Measurements from ENCODE around the gene TCF7L1. TPM values are rescaled to one million over a fixed set of nuclear protein-coding genes. Genes with fewer than 3 reads are reported as not detected.
"Not testable (repeated sequence)": the region's sequence is repeated elsewhere in the genome, so short reads cannot be mapped to it uniquely, and the experiment has no call there.

TCF7L1 gene
- total RNA-seq, 1 donor from 2014 or later = 0.41 TPM

DNA sequence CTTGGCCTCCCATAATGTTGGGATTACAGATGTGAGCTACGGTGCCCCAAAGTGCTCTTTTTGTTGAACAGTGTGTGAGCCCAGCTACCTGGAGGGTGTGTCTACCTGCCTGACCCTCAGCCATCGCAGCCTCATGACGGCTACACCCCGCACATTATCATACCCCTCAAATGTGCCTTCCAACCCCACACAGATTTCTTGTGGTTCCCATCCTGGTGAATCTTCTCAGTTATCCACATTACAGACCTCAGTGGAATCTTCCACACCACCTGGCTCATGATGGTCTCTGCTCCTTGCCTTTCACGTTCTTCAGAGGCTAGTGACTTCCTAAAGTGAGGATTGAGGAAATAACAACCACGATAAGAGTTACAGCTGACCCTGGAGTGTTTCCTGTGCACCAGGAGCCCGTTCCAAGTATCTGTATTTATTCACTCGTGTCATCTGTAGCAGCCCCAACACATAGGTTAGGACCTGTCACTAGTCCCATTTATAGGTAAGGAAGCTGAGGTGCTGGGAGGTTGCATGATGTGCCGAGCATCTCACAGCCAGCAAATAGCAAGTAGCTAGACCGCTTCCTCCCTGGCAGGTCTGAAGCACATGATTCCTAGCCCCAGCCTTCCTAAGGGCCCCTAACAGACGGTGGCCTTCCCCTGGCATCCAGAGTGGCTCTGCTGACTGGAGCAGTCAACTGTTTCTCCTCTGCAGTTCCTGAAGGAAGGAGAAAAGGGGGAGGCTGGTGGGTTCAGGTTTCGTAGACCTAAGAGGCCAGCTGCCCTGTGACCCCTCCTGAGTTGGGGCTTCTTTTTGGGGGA is 47.3 kb downstream of the TCF7L1 start:
- DNase-seq (ENCODE audit: low spot score in 2 of 2) = no peak
- FAIRE-seq = no peak

DNA sequence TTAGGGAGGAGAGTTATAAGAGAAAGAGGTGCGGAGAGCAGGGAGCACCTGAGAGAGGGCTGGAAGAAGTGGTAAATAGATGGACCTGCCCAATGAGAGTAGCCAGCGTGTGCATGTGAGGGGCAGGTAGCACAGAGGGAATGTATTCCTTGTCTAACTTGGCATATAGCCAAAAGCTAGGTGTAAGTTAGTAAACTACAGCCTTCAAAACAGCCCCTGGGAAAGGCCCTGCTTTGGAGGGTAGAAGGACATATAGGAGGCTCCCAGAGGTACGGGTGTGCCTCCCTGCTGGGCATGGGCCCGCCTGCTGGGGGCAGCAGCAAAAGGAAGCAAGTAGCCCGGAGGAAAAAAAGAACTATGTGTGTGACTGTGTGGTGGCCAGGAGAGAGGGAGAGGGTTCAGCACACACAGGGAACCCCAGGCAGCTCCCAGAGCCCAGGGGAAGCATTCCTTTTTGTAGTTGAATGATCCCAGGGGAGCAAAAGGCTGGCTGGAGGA is 48.0 kb downstream of the TCF7L1 start:
- FAIRE-seq = no peak

DNA sequence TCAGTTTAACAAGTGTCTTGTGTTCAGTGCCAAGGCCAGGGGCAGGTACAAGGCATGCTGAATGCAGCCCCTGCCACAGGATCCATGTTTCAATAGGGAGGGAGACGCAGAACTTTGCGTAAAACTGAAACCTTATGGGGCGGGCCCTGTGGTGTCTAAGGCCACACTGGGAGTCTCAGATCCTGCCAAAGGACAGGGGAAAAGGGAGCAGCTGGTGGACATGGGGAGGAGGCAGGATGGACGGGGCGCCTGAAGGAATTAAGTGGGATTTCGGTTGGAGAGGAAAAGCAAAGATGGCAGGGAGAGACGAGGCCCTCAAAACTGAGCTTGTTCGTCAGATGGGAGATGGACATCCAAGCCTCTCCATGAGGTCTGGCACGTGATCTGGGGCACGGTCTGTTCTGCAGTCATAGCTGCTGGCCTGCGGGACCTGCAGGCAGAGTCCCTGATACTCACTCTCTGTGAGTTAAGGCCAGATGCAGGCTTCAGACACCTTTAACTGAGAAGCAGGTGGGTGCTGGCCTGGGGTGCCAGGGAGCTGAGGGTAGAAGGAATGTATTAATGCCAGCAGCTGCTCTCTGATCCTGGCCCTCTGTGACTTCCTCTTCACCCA is 48.8 kb downstream of the TCF7L1 start:
- no peak for FAIRE-seq
- DNase-seq (ENCODE audit: low spot score in 2 of 2) = no peak

More for the DNA sequence above, 48.0 kb downstream of the TCF7L1 start:
- DNase-seq (ENCODE audit: low spot score in 2 of 2) = no peak

DNA sequence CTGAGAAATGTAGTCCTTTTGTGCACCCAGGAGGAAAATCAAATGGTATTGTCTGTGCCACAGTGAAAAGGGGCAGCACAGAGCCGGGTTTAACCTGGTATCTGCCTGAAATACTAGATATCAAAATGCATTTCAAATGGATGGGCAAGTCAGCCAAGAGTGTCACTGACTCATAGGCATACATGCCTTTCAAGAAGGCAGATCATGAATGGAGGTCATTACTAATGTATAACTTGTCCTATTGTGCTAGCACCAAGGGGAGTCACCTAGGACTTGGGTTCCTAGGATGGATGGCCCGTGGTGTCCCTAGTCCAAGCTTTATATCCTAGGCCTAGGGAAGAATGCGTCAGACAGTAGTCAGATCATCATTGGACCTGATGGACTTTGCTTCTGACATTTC is 49.9 kb downstream of the TCF7L1 start:
- no peak for DNase-seq (ENCODE audit: low spot score in 2 of 2)
- FAIRE-seq = no peak

DNA sequence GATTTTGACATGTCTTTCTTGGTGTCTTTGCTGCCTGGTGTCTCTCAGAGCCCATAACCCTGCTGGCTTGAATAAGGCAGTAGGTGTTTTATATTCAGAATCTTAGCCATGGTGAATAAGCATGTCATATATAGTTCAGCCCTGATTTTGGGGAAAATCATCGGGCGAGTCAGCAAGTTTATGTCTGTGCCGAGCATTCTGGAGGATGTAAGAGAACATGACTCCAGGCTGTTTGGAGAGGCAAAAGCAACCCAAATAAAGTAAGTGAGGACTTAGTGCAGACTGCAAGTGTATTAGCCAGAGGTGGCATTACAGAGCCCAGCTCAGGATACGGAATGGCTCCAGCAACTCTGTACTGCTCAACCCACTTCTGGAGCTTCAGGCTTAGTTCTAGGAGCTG is 50.3 kb downstream of the TCF7L1 start:
- FAIRE-seq (no peak), DNase-seq (ENCODE audit: low spot score in 2 of 2) (no peak)

DNA sequence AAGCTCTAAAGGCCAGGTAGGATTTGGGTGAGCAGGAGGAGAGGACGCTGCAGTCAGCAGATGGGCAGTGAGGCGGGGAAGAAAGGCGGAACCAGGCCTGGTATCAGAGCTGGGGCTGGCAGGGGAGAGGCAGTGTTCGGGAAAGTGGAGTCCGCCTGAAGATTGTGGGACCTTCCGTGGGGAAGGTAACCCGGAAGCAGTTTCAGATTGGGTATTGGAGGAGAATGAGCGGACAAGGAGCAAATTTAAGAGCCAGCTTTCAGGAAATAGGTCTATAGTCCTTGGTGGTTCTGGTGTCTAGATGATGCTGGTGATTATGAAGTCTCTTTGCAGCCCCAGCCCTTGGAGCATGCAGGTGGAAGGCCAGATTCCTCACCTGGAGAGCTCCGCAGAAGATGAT is 51.0 kb downstream of the TCF7L1 start:
- no peak for FAIRE-seq
- DNase-seq (ENCODE audit: low spot score in 2 of 2) = no peak

DNA sequence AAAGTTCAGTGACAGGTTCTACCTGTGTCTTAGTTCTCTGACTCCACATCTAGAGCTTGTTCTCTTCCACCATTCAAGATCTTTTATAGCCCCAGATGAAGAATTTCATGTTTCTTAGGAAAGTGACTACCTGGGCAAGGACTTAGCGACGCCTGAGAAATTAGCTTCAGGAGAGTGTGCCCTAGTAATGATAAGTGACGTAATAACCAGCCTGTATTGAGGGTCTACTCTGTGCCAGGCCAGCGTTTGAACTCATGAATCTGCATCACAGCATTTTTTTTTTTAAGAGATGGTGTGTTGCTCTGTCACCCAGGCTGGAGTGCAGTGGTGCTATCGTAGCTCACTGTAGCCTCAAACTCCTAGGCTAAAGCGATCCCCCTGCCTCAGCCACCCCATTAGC is 51.8 kb downstream of the TCF7L1 start:
- DNase-seq (ENCODE audit: low spot score in 2 of 2) (no peak), FAIRE-seq (no peak)

DNA sequence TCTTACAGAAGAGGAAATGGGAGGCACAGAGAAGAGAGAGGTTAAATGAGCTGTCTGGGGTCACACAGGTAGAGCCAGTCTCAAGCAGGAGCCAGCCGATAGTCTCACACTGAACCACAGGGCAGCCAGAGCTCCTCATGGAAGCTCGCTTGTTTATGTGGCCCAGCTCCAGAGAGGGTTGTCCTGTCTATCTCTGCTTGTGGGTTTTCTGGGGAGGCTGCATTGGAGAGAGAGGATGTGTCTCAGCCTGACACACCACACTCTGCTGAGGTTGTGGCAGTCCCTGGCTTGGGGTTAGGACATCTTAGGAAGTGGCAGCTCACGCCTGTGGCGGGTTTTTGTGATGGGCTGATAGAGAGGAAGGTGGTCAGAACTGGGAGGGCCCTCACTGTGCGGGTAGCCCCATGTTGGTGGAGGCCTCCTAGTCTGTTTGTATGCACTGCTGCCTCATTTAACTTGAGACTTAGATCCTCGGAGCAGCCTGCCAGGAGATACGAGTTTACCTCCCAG is 52.3 kb downstream of the TCF7L1 start:
- FAIRE-seq = no peak
- no peak for DNase-seq (ENCODE audit: low spot score in 2 of 2)

DNA sequence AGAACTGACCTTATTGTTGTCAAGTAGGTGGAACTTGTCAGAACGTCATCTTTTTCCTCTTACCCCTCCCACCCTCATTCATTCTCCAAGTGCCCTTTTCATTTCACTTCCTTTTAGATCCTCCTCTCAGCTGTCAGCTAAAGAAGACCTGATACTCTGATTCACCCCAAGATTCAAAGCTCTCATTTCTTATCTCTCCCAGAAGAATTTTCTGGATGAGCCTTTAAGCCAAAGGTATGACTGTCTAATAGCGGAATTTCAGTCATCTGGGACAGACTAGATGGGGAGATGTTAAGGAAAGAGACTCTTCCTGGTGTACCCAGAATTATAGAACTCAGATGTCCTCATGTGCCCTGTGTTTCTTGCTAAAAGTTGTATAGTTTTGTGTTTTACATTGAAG is 53.9 kb downstream of the TCF7L1 start:
- FAIRE-seq (no peak), DNase-seq (ENCODE audit: low spot score in 2 of 2) (no peak)

DNA sequence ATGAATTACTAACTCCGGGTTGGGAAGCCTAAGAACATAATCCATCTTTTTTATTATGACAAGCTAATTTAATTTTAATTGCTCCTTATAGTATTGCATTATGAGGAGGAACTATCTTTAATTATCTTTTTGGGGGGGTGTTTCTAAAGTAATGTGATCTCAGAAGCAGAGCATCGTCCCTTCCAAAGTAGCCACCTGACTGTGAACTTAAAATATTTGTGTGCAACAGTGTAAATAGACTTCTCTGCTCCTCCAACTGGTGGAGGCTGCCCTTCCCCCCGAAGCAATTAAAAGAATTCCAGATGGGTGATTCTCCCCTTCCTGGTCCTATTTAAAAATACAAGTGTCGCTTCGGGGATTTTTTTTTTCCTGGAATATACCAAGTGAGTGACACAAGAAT is 55.7 kb downstream of the TCF7L1 start:
- DNase-seq (ENCODE audit: low spot score in 2 of 2) (no peak), FAIRE-seq (no peak)

DNA sequence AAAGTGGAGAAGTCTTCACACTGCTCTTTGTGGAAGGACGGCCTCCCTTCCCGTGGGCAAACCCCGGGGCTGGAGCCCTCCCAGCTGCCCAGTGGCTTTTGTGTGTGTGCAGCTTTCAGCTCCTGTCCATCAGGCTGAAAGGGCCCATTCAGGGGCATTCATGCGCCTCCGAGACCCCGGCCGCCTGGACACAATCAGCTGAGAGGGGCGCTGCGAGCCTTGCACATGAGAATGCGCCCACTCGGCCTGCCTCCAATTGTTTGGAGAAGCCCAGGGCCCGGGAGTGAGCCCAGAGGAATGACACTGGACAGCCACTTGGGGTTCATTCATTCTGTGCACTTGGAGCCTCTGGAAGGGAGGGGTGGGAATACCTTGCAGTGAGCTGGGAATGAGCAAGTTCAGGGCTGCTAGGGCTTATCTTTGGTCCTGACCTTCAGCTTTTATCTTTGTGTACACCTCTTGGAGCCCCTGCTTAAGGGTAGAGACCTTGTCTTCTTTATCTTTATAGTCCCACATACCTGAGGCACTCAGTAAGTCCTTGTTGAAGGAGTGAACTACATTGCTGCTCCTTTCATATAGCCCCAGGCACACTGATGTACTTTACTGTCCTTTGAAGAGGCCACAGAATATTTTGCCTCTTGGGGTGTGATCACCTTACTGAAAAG is 56.5 kb downstream of the TCF7L1 start:
- no peak for FAIRE-seq

DNA sequence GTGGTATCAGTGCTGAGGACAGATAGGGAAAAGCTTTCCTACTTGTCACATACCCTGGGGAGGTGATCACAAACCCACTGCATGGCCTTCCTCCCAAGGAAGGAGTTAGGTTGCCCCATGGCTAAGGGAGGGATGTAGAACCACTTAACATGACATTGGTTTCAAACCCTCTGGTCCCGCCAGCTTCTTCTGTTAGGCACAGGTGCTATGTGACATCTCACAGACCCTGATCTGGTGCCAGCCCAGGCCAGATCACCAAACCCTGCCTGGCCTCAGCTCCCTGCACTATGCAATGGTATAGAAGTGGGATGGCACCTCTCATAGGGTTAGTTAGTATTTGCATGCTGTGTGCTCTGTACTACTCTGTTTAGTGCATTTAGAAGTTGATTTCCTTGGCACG is 58.0 kb downstream of the TCF7L1 start:
- FAIRE-seq = no peak
- DNase-seq (ENCODE audit: low spot score in 2 of 2) = no peak

More for the DNA sequence above, 56.5 kb downstream of the TCF7L1 start:
- no peak for DNase-seq (ENCODE audit: low spot score in 2 of 2)

DNA sequence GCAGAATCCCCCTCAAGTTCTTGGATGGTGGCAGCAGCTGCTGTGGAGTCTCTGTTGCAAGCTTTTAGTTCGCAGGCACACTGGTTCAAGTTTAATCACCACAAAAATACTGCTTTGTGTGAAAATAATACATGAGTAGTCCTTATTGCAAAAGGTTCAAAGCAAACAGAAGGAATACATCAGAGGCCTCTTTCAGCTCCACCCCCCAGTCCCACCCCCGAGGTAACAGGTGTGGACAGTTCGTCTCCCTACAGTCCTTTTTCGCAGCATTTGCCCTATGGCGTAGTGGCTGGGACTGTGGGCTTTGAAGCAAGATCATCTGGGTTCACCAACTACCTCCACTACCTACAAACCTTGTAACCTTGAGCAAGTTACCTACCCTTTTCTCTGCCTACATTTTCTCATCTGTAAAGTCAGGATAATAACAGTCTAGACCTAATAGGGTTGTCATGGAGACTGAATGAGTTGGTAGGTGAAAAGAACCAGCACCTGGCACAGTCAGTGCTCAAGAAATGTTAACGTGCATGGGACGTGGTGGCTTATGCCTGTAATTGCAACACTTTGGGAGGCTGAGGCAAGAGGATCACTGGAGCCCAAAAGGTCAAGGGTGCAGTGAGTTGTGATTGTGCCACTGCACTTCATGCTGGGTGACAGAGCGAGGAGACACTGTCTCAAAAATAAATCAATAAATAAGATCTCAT is 61.7 kb downstream of the TCF7L1 start:
- FAIRE-seq = no peak
- DNase-seq (ENCODE audit: low spot score in 2 of 2) = no peak

DNA sequence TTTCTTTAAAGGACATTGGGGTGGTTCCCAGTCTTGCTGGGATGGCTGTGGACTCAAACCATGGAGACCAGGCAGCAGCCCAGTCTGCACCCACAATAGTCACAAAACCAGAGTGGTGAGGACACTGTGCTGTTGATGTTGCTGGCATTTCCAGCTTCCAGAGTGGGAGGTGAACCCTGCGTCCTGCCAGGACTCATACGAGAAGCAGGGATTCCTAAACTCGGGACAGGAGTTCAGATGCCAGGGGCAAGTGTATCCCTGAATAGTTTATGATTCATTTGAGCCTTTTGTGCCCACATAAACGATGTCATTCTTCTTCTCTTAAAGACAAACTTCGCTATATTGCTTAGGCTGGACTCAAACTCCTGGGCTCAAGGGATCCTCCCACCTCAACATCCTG is 62.8 kb downstream of the TCF7L1 start:
- DNase-seq (ENCODE audit: low spot score in 2 of 2) (no peak), FAIRE-seq (no peak)

DNA sequence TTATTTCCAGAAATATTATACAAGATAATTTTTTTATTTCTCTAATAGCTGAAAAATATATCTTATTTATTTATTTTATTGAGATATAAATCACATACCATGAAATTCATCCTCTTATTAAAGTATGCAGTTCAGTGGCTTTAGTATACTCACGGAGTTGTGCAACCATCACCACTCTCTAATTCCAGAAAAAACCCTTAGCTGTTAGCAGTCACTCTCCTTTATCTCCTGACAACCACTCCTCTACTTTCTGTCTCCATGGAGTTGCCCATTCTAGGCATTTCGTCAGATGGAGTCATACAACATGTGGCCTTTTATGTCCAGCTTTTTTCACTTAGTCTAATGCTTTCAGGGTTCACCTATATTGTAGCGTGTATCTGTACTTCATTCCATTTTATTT is 66.5 kb downstream of the TCF7L1 start:
- FAIRE-seq = no peak
- no peak for DNase-seq (ENCODE audit: low spot score in 2 of 2)

DNA sequence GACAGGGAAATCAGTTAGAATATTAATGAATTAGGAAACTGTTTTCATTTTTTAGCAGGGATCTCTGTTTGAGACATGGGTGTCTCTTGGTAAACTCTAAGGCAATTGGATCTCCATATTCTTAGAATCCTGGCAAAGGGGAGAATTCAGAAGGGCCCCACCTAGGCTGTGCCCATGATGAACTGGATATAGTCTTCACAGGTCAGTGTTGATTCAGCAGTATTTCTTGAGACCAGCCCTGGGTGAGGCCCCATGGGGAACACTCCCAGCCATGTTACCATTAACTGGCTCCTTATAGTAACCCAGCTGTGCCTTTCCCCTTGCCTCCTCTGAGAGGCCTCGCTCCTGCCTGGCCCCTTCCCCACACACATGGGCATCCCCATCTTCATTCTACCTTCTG is 76.7 kb downstream of the TCF7L1 start:
- DNase-seq (ENCODE audit: low spot score in 2 of 2) (no peak), FAIRE-seq (no peak)

DNA sequence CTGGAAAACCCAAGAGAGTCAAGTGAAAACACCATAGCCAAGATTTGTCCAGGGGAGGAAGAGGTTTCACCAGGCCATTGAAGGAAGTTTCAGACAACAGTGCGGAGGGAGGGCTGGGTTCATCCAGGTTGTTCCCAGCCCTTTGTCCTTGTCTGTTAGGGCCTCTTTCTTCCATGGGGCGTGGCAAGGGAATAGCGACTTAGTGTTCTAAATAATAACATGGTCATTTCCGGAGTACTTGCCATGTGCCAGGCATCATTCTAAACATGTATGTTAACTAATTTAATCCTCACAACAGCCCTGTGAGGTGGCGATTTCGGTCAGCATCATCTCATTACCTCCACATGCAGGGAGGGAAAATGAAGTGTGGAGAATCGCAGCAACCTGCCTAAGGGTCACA is 77.3 kb downstream of the TCF7L1 start:
- DNase-seq (ENCODE audit: low spot score in 2 of 2) = no peak
- FAIRE-seq = no peak

DNA sequence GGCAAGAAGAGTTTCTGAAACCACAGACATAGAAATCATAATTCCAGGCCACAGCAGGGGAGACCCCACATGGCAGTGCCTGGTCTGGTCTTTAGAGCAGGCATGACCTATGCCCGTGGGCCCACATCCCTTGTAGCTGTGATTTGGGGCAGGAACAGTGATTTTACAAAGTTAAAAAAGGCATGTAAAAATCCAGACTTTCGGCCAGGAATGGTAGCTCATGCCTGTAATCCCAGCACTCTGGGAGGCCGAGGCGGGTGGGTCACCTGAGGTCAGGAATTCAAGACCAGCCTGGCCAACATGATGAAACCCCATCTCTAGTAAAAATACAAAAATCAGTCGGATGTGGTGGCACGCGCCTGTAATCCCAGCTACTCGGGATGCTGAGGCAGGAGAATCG is 78.4 kb downstream of the TCF7L1 start:
- FAIRE-seq = not testable (repeated sequence)

DNA sequence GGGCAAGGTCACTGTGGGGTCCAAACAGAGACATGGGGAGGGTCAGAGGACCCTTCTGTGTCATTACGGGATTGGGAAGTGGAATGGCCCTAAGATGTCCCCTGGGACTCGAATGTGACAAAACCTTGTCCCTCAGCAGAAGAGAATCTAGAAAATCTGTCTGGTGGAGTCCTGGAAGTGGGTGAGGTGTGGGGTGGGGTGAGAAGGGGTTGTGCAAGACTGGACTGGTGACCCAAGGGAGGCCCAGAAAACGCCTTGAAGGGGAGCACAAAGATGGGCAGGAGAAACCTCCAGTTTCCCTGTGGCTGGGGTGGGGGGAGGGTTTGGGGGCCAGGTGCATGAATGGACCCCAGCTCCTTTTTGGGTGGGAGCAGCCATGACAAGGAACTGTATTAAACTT is 79.6 kb downstream of the TCF7L1 start:
- FAIRE-seq (no peak), DNase-seq (ENCODE audit: low spot score in 2 of 2) (no peak)

More for the DNA sequence above, 78.4 kb downstream of the TCF7L1 start:
- DNase-seq (ENCODE audit: low spot score in 2 of 2) = not testable (repeated sequence)

DNA sequence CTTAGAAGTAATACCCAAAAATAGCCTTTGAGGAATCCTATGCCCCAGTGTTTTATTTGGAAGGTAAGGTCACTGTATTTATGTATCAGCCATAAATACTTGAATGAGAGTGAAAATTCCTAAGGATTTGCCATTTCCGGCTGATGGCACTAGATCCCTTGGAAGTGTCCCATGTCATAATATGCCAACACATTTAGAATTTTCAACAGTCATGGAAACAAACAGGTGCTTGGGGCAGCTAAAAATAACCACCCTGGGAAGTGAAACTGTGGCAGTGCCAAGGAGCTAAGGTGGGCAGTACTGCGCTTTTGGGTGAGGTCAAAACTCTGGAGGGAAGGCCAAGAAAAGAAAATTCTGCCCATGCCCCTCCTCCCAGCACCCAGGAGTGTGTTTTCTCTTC is 80.2 kb downstream of the TCF7L1 start:
- no peak for DNase-seq (ENCODE audit: low spot score in 2 of 2)
- no peak for FAIRE-seq

Measured in frontal cortex (tissue), 4 donors.